HFF-Myc (cell line): ENCODE measurements around the gene TRPV5.

Source experiments
- DNase-seq: peaks from one replicate; pipeline ENCODE4 v3.0.0-alpha.2; 2011; ENCODE audit warnings: low read depth; ENCODE audit errors: extremely low read depth
- H3K4me3 ChIP-seq: replicated peaks from 2 replicates; pipeline ENCODE4 v1.5.1; 2011; ENCODE audit warnings: low read depth, mild to moderate bottlenecking, control low read depth, low read length
- TF ChIP-seq, protein P1 (sequence below): IDR thresholded peaks from 2 replicates; pipeline ENCODE4 v1.5.1; 2012; ENCODE audit warnings: mild to moderate bottlenecking, low read depth, low read length, control low read depth; ENCODE audit errors: missing control alignments

TRPV5 gene

DNA sequence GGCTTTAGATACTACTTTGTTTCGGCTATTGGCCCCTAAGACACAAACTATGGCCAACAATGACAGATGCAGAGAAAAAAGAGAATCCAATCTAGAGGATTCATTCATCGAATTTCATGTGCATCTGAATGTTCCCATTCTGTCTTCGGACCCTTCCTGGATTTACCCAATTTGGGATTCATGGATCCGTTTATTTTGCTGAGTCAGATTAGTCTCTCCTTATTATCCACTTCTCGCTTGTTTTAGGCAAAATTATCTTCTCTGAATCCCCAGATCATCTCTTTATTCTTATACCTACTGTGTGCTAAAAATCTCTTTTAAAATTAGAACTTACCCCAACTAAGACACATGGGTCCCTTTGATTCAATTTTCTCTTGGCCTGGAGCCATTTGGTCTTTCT, 54.5 kb downstream of the TRPV5 start:
- no peak overlapping the region for H3K4me3 ChIP-seq
- no peak for DNase-seq
- TF ChIP-seq, protein P1, sequence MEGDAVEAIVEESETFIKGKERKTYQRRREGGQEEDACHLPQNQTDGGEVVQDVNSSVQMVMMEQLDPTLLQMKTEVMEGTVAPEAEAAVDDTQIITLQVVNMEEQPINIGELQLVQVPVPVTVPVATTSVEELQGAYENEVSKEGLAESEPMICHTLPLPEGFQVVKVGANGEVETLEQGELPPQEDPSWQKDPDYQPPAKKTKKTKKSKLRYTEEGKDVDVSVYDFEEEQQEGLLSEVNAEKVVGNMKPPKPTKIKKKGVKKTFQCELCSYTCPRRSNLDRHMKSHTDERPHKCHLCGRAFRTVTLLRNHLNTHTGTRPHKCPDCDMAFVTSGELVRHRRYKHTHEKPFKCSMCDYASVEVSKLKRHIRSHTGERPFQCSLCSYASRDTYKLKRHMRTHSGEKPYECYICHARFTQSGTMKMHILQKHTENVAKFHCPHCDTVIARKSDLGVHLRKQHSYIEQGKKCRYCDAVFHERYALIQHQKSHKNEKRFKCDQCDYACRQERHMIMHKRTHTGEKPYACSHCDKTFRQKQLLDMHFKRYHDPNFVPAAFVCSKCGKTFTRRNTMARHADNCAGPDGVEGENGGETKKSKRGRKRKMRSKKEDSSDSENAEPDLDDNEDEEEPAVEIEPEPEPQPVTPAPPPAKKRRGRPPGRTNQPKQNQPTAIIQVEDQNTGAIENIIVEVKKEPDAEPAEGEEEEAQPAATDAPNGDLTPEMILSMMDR = no peak

DNA sequence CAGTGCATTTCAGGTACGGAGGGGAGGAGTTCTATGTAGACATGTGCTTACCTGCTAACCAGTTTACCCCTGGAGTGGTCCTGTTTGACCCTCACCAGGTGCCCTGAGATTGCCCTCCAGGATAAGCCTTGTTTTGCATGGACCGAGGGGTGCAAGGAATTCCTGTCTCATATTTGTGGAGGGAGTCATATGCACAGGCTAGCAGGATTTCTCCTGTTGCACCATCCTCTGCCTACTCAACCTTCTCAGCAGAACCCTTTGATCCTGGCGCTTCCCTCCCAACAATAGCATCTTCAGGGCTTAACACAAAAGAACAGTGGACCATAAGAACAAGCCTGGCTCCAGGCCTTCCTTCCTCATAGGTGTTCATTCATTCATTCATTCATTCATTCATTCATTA, 55.2 kb downstream of the TRPV5 start:
- no peak for DNase-seq
- H3K4me3 ChIP-seq = no peak overlapping the region
- TF ChIP-seq, protein P1 = no peak

DNA sequence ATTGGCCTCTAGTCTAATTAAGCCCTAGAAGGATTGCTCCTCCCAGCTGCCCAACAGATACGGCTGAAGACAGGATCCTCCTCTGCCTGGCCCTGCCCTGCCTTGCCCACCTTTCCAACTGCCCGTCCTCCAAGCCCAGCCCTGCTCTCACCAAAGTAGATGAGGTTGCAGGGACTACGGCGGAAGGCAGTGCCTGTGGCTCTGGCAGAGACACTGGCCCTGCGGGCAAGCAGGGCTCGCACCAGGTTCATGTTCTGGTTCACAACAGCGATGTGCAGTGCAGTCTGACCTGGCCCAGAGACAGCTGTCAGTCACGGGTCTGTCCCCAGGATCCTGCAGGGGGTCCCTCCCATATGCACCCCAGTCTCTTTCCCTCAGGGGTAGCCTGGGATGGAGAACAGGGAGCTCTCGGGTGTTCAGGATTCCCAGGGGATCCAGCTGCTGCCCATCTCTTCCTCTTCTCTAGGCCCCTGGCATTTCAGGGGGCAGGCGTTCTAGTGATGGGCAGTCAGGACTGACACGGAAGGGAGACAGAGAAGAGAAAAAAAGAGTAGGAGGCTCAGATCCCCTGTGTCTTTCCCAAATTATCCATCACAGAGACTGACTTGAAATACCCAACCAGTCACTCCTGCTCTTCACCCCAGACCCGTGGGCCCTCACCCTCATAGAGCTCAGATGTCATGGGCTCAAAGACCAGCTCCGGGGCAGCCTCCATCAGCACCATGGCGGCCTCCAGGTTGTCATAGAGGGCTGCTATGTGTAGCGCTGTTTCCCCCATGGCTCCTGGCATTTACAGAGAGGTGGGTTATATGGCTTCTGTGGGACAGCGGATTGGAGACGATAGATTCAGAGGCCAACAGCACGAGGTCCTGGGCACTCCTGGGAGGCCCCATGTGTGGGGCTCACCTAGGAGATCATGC, 56.3 kb downstream of the TRPV5 start:
- no peak overlapping the region for H3K4me3 ChIP-seq
- TF ChIP-seq, protein P1 = no peak
- no peak for DNase-seq

DNA sequence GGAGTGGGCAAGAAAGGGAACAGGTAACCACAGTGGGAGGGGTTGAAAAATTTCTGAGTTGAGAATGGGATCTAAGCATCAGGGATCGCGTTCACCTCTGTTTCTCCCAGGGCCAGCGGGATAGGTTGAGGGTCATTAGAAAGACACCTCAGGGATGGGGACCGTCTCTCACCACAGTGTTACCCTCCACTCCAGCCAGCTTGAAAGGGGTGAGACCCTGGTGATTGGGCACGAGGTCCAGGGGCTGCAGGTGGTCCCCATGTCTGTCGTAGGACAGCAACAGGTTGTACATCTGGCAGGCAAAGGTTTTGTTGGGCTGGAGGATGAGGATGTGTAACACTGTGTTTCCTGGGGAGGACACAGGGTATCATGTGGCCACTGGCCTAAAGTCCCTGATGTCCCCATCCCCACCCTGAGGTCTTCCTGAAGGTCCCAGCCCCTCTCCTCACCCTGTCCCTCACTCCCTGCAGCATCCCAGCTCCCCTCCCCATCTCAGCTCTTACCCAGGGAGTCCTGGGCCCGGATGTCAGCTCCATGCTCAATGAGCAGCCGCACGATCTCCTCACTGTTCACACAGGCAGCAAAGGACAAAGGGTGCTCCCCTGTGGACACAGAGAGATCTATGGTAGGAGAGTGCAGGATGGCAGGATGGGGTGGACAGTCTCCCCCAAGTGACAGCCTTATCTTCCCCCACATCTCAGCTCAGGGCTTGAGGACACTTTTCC, 57.1 kb downstream of the TRPV5 start:
- H3K4me3 ChIP-seq = no peak overlapping the region
- DNase-seq = no peak
- TF ChIP-seq, protein P1 = no peak

DNA sequence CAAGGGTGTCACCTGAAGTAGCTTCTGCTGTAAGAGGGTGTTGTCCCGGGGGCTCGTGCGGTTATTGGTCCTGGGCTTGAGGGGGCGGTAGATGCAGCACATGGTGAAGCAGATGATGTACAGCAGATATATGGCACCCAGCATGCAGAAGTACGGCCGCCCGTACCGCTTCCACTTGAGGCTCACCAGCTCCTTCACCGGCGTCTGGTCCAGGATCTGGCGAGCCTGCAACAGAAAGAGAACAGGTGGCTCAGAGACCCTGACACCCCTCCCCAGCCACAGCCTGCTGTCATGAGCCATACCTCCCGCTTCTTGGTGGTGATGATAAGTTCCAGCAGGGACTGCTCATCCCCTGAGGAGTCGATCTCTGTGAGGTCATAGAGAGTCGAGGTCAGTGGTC, 58.1 kb downstream of the TRPV5 start:
- no peak for DNase-seq
- no peak overlapping the region for H3K4me3 ChIP-seq
- TF ChIP-seq, protein P1 = no peak

DNA sequence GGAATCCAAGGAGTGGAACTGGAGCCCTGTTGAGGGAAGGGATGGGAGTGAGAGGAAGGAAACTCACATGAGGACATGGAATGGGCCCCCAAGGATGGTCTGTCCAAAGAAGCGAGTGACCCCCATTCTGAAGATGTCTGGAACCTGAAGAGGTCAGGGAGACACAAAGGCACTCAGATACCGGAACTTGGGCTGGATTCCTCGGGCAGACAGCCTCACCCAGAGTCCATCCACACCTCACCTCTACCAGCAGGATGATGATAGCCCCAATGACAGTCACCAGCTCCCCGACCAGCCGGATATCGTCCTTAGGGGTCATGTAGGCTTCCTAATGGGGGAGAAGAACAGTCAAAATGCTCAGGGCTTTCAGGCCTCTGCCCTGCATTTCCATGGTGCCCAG, 58.7 kb downstream of the TRPV5 start:
- TF ChIP-seq, protein P1 = no peak
- no peak overlapping the region for H3K4me3 ChIP-seq
- DNase-seq = no peak
